ENCODE measurements around the gene SHROOM3. TPM values are rescaled to one million over a fixed set of nuclear protein-coding genes. Genes with fewer than 3 reads are reported as not detected.

The SHROOM3 gene
- total and polyA plus RNA-seq, 2 donors (not counting 3 experiments of a cell fraction or from before 2014, with no cell fraction given) = 2.7 to 6.7 TPM

DNA sequence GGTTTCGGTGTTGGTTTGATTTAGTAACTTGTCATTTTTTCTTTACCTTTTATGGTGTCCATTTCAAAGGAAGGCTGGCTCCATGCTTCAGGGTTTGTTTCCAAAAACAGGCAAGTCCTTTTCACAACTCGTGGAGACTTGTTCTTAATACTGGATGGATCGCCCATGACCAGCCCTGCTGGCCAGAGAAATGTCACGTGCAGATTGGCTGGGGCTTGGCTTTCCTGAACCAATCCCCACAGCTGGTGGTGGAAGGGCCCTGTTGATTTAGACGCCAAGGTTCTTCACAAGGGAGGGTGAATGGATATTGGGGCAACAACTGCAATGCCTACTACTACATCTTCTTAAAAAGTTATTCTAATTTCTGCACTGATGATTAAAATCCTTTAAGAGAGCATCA is 92.6 kb downstream of the SHROOM3 start:
- Histone ChIP-seq H3K9ac (replicated peaks; ENCODE audit: extremely low read depth, insufficient read depth, low read length) (no peak overlapping the region), H3K4me3 (replicated peaks in 1 of 3; ENCODE audit: insufficient read depth in 1 of 3, low read depth in 1 of 3, low read length in 3 of 3) (no peak overlapping the region), H3K9me3 (replicated peaks; ENCODE audit: control insufficient read depth, insufficient read depth, low read length) (no peaks in the 10 kb centered on the region), H3K27ac (ENCODE audit: insufficient read depth, low read depth, low read length) (no peak overlapping the region), H3K79me2 (ENCODE audit: control insufficient read depth, insufficient read depth, low read length) (no peaks in the 10 kb centered on the region), H2AFZ (ENCODE audit: low read depth, low read length) (no peak overlapping the region), H3K27me3 (ENCODE audit: control insufficient read depth in 2 of 2, insufficient read depth in 2 of 2, low read length in 2 of 2) (peaks cover 7 to 8% of the 10 kb centered on the region in 2 experiments), H3K36me3 (ENCODE audit: control insufficient read depth in 2 of 2, extremely low read depth in 1 of 2, insufficient read depth in 2 of 2, low read length in 2 of 2) (no peaks in the 10 kb centered on the region), H4K20me1 (replicated peaks; ENCODE audit: control insufficient read depth, extremely low read depth, insufficient read depth, low read length) (no peaks in the 10 kb centered on the region), H3K4me2 (ENCODE audit: insufficient read depth, low read length) (no peak overlapping the region), H3K4me1 (ENCODE audit: control insufficient read depth, extremely low read depth, insufficient read depth, low read length) (no peaks in the 10 kb centered on the region), H3K9me1 (replicated peaks; ENCODE audit: control insufficient read depth, extremely low read depth, insufficient read depth, low read length) (no peaks in the 10 kb centered on the region)
- dilution Hi-C loops (cut with MboI; ENCODE audit: extremely low pct_ligation_motif_present, low sequenced_read_pairs) = no loop called here
- DNase-seq (ENCODE audit: low read depth, low spot score) (no peak), FAIRE-seq (no peak)
- intact Hi-C loops (cut with micrococcal nuclease) = no loop called here
- BruUV-seq (replicated peaks) = no TSS peak
- no peak for TF ChIP-seq POLR2A (IDR thresholded peaks at IDR 0.05; ENCODE audit: low read depth, low read length)
- no peak for TF ChIP-seq JUN (IDR thresholded peaks at IDR 0.05; ENCODE audit: borderline replicate concordance, insufficient read depth, insufficient read length, low read depth)
- no peak for TF ChIP-seq FOS (IDR thresholded peaks at IDR 0.05; ENCODE audit: borderline replicate concordance, insufficient read depth, low read length)
- TF ChIP-seq EZH2 (IDR thresholded peaks at IDR 0.05; ENCODE audit: borderline replicate concordance, low read depth, low read length, severe bottlenecking) = no peak
- TF ChIP-seq, protein P1, sequence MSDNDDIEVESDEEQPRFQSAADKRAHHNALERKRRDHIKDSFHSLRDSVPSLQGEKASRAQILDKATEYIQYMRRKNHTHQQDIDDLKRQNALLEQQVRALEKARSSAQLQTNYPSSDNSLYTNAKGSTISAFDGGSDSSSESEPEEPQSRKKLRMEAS (IDR thresholded peaks at IDR 0.05; ENCODE audit: insufficient read depth, insufficient read length) = no peak
- TF ChIP-seq MYC (IDR thresholded peaks at IDR 0.05; ENCODE audit: low read depth, low read length) = no peak
- no peak for TF ChIP-seq GATA2 (IDR thresholded peaks at IDR 0.05; ENCODE audit: insufficient read depth, insufficient read length, low read depth, low read length)
- TF ChIP-seq, protein P2, sequence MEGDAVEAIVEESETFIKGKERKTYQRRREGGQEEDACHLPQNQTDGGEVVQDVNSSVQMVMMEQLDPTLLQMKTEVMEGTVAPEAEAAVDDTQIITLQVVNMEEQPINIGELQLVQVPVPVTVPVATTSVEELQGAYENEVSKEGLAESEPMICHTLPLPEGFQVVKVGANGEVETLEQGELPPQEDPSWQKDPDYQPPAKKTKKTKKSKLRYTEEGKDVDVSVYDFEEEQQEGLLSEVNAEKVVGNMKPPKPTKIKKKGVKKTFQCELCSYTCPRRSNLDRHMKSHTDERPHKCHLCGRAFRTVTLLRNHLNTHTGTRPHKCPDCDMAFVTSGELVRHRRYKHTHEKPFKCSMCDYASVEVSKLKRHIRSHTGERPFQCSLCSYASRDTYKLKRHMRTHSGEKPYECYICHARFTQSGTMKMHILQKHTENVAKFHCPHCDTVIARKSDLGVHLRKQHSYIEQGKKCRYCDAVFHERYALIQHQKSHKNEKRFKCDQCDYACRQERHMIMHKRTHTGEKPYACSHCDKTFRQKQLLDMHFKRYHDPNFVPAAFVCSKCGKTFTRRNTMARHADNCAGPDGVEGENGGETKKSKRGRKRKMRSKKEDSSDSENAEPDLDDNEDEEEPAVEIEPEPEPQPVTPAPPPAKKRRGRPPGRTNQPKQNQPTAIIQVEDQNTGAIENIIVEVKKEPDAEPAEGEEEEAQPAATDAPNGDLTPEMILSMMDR (IDR thresholded peaks at IDR 0.05; ENCODE audit: extremely low read depth in 1 of 2, insufficient read depth in 1 of 2, low read depth in 1 of 2, low read length in 2 of 2) = no peak
- no peak for TF ChIP-seq POLR2AphosphoS5 (IDR thresholded peaks at IDR 0.05; ENCODE audit: insufficient read depth, low read depth, low read length)
- CTCF ChIA-PET = no interaction called here
- POLR2A ChIA-PET = no interaction called here

Data from endothelial cell of umbilical vein (primary cell).